T-helper 9 cell (primary cell): ENCODE data around the gene SYTL1.

ENCODE experiments used
- DNase-seq: peaks from one replicate; pipeline ENCODE4 v3.0.0-alpha.2; 2020

SYTL1 gene

DNA sequence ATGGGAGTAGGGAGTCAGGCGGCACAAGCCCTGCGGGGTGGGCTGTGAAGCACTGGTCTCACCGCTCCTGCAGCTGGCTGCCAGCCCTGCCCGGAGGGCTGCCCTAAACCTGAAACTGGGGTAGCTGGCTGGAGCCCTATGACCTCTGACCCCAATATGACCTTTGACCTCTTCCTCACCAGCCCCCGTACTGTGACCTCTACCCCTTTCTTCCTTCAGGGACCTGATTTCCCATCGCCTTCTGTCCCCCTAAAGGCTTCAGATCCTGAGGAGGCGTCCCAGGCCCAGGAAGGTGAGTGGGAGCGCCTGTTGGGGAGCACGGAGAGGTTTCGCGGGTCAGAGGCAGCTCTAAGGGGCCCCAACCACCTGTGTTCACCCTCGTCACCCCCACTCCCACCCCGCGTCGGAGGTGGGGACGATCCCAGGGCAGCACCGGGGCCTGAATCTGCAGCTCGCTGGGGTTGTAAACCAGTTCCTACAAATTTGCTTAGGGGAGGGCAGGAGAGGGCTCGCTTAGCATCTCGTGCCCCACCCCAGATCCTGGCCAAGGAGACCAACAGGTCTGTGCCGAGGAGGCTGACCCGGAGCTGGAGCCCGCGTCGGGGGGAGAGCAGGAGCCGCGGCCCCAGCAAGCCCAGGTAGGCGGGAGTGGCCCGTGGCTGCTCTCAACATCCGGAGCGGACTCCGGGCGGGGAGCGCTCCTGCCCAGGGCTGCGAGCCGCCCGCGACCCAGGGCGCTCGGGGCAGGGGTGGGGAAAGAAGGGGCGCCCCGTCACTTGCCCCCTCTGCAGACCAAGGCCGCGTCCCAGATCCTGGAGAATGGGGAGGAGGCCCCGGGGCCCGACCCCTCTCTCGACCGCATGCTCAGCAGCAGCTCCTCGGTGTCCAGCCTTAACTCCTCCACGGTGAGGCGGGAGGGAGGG, 7.3 kb downstream of the SYTL1 start:
- DNase-seq = no peak

DNA sequence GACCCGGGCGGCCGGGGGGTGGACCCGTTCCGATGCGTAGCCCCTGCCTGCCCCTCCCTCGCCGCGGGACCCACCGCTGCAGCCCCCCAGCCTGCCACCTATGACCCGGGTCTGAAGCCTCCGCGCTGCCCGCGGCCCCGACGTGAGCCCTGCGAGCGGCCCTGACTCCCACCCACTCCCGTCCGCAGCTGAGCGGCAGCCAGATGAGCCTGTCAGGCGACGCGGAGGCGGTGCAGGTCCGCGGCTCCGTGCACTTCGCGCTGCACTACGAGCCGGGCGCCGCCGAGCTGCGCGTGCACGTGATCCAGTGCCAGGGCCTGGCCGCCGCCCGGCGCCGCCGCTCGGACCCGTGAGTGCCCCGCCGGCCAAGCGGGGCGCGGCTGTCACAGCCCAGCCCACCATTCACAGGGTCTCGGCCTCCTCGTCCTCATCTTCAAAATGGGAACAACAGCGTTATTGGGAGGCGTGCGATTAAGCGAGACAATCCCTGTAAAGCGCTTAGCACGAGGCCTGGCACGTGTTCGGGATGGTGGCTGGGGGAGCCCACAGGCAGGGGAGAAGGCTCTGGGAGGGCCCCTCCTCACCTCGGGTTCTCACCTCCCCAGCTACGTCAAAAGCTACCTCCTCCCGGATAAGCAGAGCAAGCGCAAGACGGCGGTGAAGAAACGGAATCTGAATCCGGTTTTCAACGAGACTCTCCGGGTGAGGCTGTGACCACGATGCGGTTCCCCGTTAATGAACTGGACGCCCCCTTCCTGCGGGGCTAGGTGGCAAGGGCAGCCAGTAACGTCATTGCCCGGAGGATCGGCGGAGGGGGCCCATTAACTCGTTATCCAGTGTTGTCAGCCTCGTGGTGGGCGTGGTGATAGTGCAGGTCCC, 8.2 kb downstream of the SYTL1 start:
- no peak for DNase-seq

GRCh38 chr1:27350663-27351540, 9.1 kb downstream of the SYTL1 start:
- DNase-seq = no peak

DNA sequence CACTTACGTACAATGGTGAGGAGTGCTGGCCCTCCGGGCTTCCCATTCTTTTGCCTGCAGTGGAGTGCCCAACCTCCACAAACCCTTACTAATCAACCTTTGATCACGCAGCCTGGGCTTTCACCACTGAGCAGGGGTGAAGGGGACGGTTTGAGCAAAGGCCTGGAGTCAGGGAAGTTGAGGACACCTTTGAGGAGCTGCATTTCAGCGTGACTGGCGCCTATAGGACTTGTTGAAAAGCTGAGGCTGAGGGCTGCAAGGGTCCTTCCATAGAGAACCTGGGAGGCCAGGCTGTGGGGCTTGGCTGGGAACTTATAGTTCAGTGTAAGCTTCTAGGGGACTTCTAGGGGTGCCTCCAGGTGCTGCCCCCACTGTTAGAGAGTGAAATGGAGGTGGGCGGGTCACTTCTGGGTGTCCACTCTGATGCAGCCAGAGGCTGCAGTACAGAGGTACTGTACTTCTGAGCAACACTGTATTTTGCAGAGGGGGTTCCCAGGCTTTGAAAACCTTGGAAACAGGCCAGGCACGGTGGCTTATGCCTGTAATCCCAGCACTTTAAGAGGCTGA, 9.8 kb downstream of the SYTL1 start:
- DNase-seq = no peak

- no peak for DNase-seq
Measured at GRCh38 chr1:27353166-27353565, 11.3 kb downstream of the SYTL1 start.

- no peak for DNase-seq
Measured at GRCh38 chr1:27353629-27354028, 11.8 kb downstream of the SYTL1 start.

DNA sequence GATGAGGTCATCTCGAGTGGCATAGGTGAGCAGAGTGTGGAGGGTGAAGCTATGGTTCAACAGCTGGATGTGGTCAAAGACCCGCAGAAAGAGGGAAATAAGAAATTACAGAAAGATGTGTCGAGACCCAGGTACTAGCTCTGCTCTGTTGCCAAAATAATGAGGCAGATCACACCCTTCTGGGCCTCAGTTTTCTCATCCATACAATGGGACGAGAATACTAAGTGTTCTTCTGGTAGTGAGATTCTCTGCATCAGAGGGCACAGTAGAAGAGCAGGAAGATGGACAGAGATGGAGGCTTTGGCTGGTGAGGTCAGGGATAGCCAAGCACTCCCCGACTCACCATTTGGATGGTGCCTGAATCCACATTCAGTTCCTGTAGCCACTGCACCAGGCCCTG, 13.9 kb downstream of the SYTL1 start:
- no peak for DNase-seq

- DNase-seq = no peak
Measured at GRCh38 chr1:27356277-27356618, 14.4 kb downstream of the SYTL1 start.

DNA sequence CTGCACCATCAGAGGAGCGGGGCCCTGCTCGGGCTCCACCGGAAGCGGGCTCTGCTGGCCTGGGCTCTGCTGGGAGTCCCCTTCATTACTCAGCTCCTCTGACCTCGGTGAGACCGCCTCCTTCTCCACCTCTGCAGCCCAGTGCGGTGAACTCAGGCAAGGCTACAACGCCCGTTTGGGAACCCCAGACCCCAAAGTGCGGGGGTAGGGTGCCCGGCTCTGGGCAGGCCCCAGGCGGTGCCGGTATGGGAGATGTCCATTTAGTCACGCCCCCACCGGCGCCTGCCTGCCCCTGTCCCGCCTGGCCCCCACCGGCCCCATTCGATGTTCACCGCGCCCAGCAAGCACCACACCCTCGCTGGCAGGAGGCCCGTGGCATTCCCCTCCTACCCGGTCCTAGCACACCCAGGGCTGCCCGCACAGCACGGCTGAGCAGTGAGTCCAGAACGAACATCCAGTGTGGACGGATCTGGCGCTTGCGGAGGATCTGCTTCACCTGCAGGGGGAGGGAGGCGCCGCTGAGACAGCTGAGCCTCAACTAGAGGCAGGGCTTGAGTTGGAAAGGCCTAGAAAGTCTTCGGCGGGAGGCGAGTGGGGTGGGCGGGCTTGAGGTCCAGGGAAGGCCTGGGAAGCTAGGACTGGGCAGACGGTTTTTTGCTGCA, 14.9 kb downstream of the SYTL1 start:
- no peak for DNase-seq

- DNase-seq = peak; percentile 72
Measured at GRCh38 chr1:27357281-27358037, 15.6 kb downstream of the SYTL1 start.

DNA sequence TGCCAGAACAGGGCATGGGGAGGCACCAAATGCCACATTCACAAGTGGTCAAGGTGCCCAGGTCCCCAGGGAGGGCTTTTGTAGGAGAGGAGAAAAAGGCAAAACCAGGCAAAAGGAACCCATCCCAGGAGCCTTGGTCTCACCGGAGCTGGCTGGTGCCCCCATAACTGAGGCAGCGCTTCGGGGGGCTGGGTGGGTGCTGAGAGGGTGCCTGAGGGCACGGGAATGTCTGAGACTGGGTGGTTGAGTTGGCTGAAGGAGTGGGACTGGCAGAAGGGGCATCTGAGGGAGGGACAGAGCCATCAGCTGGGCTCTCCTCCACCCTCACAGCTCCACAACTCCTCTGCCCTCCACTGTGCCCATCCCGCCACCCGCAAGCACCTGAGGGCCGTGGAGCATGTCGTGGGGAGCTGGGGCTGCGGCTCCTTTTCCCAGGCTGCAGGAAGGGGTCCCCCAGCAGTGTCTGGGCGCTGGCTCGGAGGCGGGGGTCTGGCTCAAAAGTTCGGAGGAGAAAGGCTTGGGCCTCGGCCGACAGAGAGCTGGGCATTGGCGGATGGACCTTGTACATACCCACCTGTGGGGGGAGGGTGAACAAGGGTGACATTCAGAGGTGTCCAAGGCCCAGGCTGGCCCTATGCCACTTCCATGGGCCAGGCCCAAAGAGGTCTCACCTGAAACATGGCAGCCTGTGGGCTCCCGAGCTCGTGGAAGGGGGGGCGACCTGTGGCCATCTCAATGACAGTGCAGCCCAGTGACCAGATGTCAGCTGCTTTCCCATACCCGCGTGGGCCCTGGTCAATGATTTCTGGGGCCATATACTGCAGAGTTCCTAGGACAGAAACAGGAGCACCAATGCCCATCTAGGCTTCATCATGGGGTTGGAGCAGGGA, 16.5 kb downstream of the SYTL1 start:
- no peak for DNase-seq

DNA sequence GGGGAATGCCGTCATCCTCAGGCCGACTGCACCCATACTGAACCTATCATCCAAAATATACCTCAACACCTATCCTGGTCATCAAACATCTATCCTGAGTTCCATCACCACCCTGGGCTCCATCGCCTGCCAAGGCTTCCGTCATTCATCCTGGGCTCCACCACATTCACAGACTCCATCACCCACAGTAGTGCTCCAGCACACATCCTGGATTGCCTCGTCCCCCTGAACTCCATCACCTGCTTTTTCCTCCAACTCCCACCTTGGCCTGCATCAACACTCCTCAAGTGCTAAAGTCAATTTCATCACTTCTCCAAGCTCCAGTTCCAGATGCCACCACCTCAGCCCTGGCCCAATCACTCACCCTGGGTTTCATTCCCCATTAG, 17.1 kb downstream of the SYTL1 start:
- no peak for DNase-seq

- DNase-seq = no peak
Measured at GRCh38 chr1:27359822-27360158, 18.0 kb downstream of the SYTL1 start.

DNA sequence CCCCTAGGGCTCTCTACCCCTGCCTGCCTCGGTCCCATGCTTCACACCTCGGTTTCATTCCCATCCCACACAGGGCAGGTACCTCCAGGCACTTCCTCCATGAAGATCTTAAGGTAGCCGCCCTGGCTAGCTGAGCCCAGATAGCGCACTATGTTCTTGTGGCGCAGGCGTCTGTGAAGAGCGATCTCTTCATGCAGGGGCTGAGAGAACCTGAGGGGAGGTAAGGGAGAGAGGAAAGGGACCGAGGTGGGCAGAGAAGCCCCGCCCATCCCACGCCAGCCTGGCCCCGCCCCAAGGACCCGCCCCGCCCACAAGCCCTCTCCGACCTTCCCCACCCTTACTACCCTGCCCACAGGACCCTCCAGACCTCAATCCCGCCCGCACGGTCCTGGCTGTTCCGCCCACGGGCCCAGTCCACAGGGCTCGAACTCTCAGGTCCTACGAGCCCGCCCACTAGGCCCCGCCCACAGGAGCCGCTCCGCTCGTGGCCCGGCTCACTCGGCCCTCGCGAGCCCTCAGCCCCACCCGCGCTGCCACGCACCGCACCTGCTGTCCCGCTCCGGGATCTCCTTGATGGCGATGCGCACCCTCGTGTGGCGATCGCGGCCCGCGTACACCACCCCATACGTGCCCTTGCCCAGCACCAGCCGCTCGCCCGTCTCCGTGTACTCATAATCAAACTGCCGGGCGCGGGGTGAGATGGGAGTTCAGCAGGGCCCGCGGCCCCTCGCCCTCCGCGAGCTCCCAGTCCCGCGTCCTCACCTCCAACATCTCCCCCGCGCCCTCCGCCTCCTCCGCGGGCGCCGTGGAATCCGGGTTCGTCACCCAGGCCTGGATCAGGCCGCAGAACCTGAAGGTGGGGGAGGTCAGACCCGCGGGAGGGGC, 18.6 kb downstream of the SYTL1 start:
- peak; percentile 56 for DNase-seq

DNA sequence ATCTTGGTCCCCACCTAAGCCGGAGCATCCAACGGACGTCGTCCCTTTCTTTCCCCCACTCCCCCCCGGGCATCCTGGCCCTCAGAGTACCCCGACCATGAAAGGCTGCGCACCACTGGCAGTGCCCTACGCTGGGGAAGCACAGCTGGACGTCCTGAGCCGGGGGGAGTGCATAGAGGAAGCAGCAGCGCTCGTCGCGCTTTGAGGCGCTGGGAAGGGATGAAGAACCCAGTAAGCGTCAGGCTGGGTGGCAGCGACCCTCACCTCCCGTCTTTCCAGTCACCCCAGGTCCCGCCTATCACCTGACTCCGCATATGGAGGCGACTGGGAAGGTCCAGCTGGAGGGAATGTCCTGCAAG, 19.2 kb downstream of the SYTL1 start:
- no peak for DNase-seq

- DNase-seq = no peak
Measured at GRCh38 chr1:27361553-27361952, 19.7 kb downstream of the SYTL1 start.

GRCh38 chr1:27363766-27364695, 22.2 kb downstream of the SYTL1 start:
- DNase-seq = no peak

DNA sequence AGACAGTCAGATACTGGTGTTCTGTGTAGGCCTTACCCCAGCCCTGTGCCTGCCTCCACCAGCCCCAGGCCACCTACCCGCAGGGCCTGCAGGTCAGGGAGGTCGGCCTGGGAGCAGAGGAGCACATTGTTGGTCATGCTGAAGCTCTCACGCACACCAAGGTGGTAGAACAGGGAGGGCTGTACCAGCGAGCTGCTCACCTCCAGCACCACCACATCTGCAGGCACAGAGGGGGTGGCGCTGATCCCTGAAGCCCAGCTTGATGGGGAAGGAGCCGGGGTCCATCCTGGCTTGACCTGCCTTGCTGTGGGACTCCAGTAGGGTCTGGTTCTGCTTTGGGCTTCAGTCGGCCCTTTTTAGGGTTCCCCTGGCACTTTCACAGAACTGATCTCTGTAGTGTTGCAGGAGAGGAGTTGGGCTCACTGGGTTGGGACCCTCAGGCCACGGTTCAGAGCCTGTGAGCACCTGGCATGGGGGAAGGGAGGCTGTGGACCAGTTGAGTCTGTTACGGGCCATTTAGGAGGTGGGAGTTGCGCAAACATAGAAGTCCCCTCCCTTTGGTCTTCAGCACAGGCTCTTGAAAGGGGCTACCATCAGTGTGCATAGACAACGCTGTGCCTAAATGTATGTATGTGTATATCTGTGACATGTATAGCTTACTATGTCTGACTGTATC, 23.0 kb downstream of the SYTL1 start:
- DNase-seq = no peak
